ENCODE measurements around the gene CASP5. TPM values are rescaled to one million over a fixed set of nuclear protein-coding genes. Genes with fewer than 3 reads are reported as not detected.

Gene CASP5
- polyA plus RNA-seq, 2 of the 4 experiments (the other 2 are of a cell fraction): not detected

GRCh38 chr11:105054723-105055493 is 31.9 kb upstream of the CASP5 start:
- POLR2A ChIA-PET: no interaction called here
- DNase-seq (ENCODE audit: low read depth in 1 of 2, low spot score in 1 of 2) (no peak), ATAC-seq (no peak), FAIRE-seq (no peak)
- CTCF ChIA-PET: no interaction called here
- Histone ChIP-seq H3K27ac (no peak overlapping the region), H3K4me1 (no peaks in the 10 kb centered on the region), H3K9me3 (no peaks in the 10 kb centered on the region), H3K4me2 (no peak overlapping the region), H3K4me3 (no peak overlapping the region)
- WGBS (ENCODE audit: missing lambda C conversion rate): 71% methylated on average over 2 of the region's 2 CpGs
- no peak for TF ChIP-seq FOSL2 (IDR thresholded peaks at IDR 0.05)
- no peak for TF ChIP-seq FOSL2 (CRISPR knock-in tag; IDR thresholded peaks at IDR 0.05)
- TF ChIP-seq RFX5 (IDR thresholded peaks at IDR 0.05): no peak
- no peak for TF ChIP-seq MAZ (IDR thresholded peaks at IDR 0.05; ENCODE audit: borderline replicate concordance, low read depth, low read length)
- no peak for TF ChIP-seq ZFP36 (IDR thresholded peaks at IDR 0.05; ENCODE audit: borderline replicate concordance, partially characterized antibody)
- no peak for TF ChIP-seq MYC (IDR thresholded peaks at IDR 0.05; ENCODE audit: borderline replicate concordance, low read length)
- TF ChIP-seq TFCP2L1 (CRISPR knock-in tag; IDR thresholded peaks at IDR 0.05): no peak

GRCh38 chr11:105052487-105052886 is 29.5 kb upstream of the CASP5 start:
- CTCF ChIA-PET: no interaction called here
- FAIRE-seq (no peak), DNase-seq (ENCODE audit: low read depth in 1 of 2, low spot score in 1 of 2) (no peak), ATAC-seq (no peak)
- 52% methylated on average over 3 of the region's 3 CpGs for WGBS (ENCODE audit: missing lambda C conversion rate)
- Histone ChIP-seq H3K27ac (no peak overlapping the region), H3K4me1 (peaks cover 6% of the 10 kb centered on the region), H3K9me3 (no peaks in the 10 kb centered on the region), H3K4me3 (no peak overlapping the region), H3K4me2 (no peak overlapping the region)
- no peak for TF ChIP-seq HDAC2 (IDR thresholded peaks at IDR 0.05)
- no peak for TF ChIP-seq FOSB (CRISPR knock-in tag; IDR thresholded peaks at IDR 0.05)
- no peak for TF ChIP-seq CHD2 (IDR thresholded peaks at IDR 0.05; ENCODE audit: low read length, partially characterized antibody)
- no peak for TF ChIP-seq GATA3 (IDR thresholded peaks at IDR 0.05; ENCODE audit: borderline replicate concordance)
- TF ChIP-seq E2F6 (IDR thresholded peaks at IDR 0.05; ENCODE audit: borderline replicate concordance, low read depth): no peak
- TF ChIP-seq, protein P1, sequence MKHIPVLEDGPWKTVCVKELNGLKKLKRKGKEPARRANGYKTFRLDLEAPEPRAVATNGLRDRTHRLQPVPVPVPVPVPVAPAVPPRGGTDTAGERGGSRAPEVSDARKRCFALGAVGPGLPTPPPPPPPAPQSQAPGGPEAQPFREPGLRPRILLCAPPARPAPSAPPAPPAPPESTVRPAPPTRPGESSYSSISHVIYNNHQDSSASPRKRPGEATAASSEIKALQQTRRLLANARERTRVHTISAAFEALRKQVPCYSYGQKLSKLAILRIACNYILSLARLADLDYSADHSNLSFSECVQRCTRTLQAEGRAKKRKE (CRISPR knock-in tag; IDR thresholded peaks at IDR 0.05; ENCODE audit: low read depth): no peak
- no peak for TF ChIP-seq RCOR1 (IDR thresholded peaks at IDR 0.05; ENCODE audit: low read depth, low read length)
- TF ChIP-seq, protein P2, sequence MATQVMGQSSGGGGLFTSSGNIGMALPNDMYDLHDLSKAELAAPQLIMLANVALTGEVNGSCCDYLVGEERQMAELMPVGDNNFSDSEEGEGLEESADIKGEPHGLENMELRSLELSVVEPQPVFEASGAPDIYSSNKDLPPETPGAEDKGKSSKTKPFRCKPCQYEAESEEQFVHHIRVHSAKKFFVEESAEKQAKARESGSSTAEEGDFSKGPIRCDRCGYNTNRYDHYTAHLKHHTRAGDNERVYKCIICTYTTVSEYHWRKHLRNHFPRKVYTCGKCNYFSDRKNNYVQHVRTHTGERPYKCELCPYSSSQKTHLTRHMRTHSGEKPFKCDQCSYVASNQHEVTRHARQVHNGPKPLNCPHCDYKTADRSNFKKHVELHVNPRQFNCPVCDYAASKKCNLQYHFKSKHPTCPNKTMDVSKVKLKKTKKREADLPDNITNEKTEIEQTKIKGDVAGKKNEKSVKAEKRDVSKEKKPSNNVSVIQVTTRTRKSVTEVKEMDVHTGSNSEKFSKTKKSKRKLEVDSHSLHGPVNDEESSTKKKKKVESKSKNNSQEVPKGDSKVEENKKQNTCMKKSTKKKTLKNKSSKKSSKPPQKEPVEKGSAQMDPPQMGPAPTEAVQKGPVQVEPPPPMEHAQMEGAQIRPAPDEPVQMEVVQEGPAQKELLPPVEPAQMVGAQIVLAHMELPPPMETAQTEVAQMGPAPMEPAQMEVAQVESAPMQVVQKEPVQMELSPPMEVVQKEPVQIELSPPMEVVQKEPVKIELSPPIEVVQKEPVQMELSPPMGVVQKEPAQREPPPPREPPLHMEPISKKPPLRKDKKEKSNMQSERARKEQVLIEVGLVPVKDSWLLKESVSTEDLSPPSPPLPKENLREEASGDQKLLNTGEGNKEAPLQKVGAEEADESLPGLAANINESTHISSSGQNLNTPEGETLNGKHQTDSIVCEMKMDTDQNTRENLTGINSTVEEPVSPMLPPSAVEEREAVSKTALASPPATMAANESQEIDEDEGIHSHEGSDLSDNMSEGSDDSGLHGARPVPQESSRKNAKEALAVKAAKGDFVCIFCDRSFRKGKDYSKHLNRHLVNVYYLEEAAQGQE (IDR thresholded peaks at IDR 0.05): no peak
- no peak for TF ChIP-seq ZFP36 (IDR thresholded peaks at IDR 0.05; ENCODE audit: borderline replicate concordance, partially characterized antibody)
- no peak for TF ChIP-seq EP300 (IDR thresholded peaks at IDR 0.05)
- no peak for TF ChIP-seq SMC3 (IDR thresholded peaks at IDR 0.05)
- TF ChIP-seq CBX8 (IDR thresholded peaks at IDR 0.05): no peak
- TF ChIP-seq, protein P3, sequence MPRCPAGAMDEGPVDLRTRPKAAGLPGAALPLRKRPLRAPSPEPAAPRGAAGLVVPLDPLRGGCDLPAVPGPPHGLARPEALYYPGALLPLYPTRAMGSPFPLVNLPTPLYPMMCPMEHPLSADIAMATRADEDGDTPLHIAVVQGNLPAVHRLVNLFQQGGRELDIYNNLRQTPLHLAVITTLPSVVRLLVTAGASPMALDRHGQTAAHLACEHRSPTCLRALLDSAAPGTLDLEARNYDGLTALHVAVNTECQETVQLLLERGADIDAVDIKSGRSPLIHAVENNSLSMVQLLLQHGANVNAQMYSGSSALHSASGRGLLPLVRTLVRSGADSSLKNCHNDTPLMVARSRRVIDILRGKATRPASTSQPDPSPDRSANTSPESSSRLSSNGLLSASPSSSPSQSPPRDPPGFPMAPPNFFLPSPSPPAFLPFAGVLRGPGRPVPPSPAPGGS (IDR thresholded peaks at IDR 0.05): no peak
- POLR2A ChIA-PET: no interaction called here

Data from A549 (cell line).